GM21529 (cell line): ENCODE data around the gene SHC1.

Experiments
- ATAC-seq: cut with Tn5 transposase; IDR thresholded peaks from one replicate; pipeline ENCODE4 v1.9.1; 2021; ENCODE audit not compliant: unreplicated experiment

Gene SHC1

GRCh38 chr1:154959426-154959780 is 11.1 kb downstream of the SHC1 start:
- no peak for ATAC-seq

DNA sequence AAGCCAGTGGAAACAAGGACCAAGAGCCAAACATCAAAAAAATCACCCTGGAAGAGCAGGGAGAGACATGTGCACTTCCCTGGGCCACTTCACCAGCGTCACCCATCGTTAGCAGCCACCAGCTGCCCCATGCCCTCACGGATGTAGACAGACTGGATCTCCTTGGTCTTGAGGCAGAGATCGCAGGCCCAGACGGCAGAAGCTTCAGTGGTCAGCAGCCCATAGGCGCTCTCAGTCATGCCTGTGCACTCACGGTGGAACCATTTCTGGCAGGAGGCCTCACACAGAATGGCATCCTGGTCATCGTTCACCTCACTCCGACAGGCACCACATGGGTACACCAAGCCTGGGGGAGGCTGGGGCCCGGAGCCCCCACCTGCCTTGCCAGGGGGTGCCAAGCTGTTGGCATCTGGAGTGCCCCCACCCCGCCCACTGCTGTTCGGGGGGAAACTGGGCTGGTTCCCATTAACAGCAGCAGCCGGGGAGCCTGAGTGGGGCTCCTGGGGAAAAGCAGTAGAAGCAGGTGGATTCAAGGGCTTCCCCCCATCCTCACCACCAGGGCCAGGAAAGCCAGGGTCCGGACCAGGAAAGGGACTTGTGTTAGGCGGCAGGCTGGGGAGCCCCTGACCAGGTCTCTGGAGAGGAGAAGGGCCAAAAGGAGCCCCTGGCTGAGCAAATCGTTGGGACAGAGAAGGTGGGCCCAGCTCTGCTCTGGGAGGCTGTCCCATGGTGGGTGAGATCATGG is 11.7 kb downstream of the SHC1 start:
- no peak for ATAC-seq

GRCh38 chr1:154958036-154958435 is 12.5 kb downstream of the SHC1 start:
- no peak for ATAC-seq

- no peak for ATAC-seq
Measured at GRCh38 chr1:154957091-154957657, 13.4 kb downstream of the SHC1 start.

- ATAC-seq = no peak
Measured at GRCh38 chr1:154956544-154956941, 14.0 kb downstream of the SHC1 start.

DNA sequence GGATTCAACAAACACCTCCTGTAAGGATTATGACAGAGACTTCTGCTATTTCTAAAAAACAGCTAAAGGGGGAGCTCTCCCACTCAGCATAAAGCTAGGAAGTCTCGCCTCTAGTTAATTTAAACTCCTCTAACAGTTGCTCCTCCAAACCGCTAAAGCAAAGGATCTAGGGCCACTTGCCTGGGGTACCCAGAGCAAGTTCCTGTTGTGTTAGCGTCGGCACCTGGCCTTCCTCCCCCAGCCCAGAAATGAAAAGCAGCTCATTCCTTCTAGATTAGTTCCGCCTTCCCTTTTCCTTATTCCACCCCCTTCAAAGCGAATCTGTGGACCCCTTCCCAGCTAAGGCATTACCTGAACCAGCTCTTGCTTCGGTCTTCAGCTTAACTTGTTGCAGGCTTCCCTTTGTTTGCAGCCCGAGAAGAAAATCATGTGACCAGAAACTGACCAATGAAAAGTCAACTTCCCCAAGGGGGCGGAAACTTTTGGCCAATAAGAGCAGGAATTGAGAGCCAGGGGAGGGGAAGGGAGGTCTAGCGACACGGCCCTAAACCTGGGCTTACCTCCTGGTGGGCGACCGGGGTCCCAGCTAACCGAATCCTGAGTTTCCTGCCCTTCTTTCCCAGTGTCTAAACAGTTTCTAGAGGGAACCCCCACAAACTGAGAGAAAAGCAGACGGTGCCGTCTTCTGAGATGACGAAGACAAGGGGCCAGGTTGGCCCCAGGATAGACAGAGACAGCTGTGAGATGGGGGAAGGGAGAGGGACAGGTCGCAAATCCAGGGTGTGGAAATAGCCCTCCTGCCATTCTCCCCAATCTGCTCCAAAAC is 14.6 kb downstream of the SHC1 start, which contains the start of gene PBXIP1:
TSS of gene PBXIP1 (minus strand) at position 382 of the 826 bp plus-strand sequence. CDS start 2,378 bp downstream, outside the sequence.
- peak; percentile 68 for ATAC-seq

- ATAC-seq = peak; percentile 66
Measured at GRCh38 chr1:154955039-154955717, 15.4 kb downstream of the SHC1 start.

- no peak for ATAC-seq
Measured at GRCh38 chr1:154954541-154954940, 16.0 kb downstream of the SHC1 start.

GRCh38 chr1:154953611-154954038 is 16.9 kb downstream of the SHC1 start:
- ATAC-seq = no peak

DNA sequence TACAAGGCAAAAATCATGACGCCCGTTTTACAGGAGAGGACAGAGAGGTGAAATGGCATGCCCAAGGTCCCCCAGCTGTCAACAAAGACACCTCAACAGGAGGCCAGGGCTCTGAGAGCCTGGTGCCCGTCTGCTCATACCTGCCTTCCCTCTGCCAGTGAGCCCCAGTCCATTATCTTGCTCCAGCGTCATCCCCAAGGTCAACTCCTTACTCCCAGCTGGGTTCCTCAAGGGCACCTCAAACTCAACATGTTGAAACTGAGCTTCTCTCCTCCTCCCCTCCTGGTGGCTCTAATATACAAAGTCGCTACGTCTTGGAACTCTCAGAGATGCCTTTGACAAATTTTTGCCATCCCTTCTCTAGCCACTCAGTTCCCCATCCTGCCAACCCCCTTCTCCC is 17.9 kb downstream of the SHC1 start:
- ATAC-seq = no peak

GRCh38 chr1:154951901-154952657 is 18.5 kb downstream of the SHC1 start:
- ATAC-seq = no peak

GRCh38 chr1:154948079-154948478 is 22.5 kb downstream of the SHC1 start:
- ATAC-seq = no peak

DNA sequence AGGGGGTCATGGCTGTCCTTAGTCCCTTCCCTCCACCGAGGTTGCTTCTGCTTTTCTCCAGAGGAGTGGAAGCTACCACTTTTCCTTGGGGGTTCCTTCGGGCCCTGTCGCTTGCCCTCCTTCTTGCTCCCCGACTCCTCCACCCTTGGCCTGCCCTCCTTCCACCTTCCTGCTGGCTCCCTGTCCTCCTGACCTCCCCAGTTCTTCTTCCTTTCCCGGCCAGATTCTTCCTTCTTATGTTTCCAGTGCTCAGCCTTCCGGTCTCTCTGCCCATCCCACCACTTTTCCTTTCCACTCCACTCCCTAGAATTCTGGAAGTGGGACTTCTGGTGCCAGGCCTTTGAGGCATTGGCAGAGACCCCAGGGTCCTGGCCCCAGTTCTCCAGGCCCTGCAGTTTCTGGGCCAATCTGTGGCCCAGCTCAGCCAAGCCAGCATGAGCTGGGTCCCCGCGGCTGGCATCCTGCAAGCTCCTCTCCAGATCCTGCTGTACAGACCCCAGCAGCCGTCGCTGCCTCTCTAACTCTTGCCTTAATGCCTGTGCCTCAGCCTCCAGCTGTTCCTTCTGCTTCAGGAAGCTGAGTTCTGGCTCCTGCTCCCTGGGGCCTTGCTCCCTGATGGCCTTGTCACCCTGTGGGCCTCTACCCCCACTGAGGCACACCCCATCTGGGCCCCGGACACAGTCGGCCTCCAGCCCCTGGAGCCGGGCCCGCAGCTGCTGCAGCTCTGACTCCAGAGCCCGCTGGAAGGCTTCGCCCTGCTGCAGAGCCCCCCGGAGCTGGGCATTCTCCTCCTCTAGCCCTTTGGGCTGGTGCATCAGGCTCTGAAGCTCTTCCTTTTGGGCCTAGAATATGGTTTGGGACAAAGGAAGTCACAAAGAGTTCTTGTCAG is 24.3 kb downstream of the SHC1 start:
- ATAC-seq = no peak

- no peak for ATAC-seq
Measured at GRCh38 chr1:154945160-154945961, 25.2 kb downstream of the SHC1 start.

- ATAC-seq = no peak
Measured at GRCh38 chr1:154944401-154945159, 26.0 kb downstream of the SHC1 start.

DNA sequence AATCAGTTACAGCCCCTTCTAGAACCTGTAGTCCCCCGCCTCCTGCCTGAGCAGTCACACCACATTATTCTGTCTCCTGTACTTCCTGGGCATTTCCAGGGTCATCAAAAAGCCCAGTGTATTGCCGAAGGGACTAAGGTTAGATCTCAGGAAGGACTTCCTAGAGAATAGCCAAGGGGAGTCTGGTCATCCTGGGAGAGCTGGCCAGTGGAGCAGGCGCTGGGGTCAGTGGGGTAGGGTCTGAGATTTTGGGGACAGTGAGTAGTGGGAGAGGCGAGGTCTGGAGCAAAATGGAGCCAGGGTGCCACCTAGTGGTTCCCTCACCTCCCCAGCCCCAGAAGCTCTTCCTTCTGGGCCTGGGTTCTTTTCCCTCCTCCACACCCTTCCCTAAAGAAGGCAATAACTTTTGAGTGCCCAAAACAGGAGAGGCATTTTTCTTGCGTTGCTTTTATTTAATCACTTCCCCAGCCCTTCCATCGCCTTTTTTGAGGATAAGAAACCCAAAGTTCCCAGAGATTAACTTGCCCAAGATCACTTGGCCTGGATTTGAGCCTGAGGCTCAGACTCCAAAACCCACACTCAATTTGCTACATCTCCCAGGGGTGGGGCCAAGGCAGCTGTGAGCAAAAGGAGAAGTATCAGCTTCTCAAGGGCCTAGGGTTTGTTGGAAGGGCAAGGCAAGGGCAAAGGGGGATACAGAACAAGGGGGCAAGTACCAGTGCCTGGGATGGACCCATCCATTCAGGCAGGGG is 26.7 kb downstream of the SHC1 start:
- ATAC-seq = no peak

DNA sequence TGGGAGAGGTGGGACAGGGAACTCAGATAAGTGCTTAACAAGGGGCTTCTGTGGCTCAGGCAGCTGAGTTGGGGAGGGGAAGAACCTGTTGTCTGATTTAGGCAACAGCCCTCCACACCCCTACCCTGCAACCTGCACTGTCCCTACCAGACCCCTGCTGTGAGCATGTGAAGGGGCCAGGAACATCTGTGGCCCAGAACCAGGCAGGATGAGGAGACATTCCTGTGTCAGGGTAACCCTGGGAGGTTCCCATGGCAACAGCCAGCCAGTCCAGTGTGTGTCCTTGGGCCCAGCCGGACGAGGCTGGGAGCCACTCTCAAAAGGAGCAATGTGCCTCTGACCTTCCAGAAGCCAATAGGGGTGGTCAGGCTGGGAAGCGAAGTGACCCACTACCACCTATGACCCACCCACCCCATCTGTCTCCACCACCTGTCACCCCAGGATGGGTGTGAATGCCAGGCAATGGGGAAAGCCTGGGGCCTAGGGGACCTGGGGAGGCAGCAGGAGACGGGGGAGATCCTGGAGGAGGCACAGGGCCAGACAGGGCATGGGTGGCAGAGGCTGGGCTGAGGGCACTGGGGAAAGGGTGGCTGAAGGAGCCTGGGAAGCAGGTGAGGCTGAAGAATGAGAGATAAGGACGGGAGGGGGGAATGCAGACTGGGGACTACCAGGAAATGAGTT is 29.1 kb downstream of the SHC1 start:
- ATAC-seq = no peak
